ENCODE measurements around the gene RAD51AP1.

RAD51AP1 gene

DNA sequence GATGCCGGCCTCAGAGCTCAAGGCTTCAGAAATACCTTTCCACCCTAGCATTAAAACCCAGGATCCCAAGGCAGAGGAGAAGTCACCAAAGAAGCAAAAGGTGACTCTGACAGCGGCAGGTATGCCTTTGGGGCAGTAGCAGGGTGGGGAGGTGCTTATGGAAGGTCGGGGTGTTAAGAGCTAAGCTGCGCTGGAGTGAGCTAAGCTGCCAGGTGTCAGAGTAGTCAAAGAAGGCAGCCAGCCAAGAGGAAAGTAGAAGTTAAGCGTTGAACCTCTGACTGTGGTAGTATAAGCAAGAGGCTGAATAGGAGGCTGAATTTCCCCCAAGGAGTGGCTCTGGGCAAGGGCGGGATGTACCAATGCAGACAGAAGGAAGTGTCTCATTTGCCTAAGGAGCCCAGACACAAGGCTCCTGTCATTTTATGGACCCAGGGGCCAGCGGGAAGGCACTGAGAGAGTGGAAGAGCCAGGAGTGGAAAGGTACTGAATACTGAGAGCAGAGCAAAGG, 52.5 kb downstream of the RAD51AP1 start:
- DNase-seq = no peak

DNA sequence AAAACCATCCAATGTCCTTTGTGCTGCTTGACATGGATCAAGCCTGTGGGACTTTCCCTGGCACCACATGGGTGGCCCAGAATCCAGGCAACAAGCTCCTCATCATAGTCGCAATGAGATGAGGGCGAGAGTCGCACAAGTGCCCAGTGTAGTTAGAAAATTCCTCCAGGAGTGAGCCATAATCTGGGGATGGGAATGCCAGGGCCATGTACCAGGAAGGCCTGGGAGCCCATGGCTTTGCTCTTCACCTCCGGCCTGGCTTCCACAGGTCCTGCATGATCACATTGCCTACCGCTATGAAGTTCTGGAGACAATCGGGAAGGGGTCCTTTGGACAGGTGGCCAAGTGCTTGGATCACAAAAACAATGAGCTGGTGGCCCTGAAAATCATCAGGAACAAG, 57.2 kb downstream of the RAD51AP1 start:
- no peak for DNase-seq

DNA sequence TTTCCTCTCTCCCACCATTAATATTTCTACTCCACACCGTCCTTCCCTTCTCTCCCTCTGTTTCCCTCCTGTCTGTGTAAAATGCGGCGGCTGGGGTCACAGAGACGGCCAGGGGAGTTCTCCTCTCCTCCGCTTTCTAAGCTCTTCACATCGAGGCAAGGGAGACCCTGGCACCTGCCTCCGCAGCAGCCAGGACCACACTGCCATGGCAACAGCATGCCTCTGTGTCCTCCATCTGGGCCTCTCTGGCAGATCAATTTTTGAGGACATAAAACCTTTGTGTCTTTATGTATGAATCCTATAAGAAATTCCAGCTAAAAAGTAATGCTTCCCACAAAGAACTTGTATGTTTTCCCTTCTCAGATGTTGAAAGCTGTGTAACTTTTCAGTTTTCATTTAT, 64.7 kb downstream of the RAD51AP1 start:
- DNase-seq = no peak

DNA sequence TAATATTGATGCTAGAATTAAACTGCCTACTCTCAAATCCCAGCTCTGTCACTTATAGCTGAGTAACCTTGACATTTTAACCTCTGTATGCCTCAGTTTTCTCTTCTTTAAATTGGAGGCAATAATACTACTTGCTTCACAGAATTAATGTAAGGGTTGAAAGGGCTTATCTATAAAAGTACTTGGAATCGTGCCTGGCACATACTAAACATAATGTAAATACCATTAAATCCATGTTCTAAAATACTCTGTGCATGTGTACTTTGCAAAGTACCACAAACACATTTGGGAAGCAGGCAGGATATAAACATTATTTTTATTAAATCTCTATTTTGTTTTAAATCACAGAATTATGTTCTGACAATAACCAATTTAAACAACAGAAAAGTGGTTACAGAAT, 65.3 kb downstream of the RAD51AP1 start:
- DNase-seq = no peak

DNA sequence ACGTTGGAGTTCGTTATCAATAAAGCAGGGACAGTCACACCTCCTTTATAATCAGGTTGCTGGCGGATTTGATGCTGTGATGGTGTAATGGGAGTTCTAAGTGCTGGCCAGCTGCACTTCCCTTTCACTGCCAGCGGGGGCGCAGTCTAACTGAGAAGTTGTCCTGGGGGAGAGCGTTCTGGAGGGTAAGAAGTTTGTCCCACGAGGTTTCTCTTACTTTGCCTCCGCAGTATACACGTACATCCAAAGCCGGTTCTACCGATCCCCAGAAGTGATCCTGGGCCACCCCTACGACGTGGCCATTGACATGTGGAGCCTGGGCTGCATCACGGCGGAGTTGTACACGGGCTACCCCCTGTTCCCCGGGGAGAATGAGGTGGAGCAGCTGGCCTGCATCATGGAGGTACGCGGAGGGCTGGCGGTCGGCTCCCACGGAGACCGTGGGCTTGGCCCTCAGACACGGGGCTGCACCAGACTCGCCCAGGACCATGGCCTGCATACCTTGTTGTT, 66.0 kb downstream of the RAD51AP1 start:
- DNase-seq = peak; percentile 29 to 91 (median 68)

DNA sequence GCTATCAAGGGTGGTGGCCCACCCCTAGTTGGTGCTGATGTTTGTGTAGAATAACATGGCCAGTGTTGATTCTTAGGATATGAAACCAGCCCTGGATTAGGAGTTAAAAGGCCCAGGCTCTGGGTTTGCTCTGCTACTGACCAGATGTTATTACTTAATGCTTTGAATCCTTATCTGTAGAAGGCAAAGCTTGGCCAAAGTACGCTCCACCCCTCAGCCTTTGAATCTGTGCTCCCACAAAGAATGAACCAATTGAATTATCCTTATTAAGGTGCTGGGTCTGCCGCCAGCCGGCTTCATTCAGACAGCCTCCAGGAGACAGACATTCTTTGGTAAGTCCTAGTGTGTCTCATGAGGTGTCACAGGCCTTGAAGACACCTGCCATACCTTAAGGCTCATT, 68.4 kb downstream of the RAD51AP1 start:
- DNase-seq = no peak

DNA sequence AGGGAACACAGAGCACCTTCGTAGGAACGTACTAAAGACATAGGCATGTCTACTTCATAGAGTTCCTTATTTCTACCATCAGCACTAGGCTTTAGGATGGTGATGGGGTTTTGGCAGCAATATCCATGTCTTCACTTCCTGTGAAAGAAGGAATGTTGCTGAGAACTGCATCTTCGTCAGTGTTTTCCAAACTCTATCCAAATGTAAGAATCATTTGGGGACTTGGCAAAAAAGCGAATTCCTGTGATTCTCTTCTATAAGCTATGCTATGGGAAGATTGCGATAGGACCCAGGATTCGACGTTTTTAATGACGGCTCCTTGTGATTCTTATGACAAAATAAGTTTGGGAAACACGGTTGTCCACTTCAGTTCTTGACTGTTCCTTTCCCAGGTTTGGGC, 70.4 kb downstream of the RAD51AP1 start:
- no peak for DNase-seq
